Measurements from ENCODE around the gene PNLIPRP1. TPM values are rescaled to one million over a fixed set of nuclear protein-coding genes. Genes with fewer than 3 reads are reported as not detected.

Gene PNLIPRP1
- not detected in 2 replicates for total RNA-seq

- Histone ChIP-seq H3K36me3 (ENCODE audit: control insufficient read depth, insufficient read depth, low read length) (no peaks in the 10 kb centered on the region), H3K27me3 (ENCODE audit: control insufficient read depth, insufficient read depth, low read length) (no peaks in the 10 kb centered on the region), H3K4me3 (ENCODE audit: low read depth, low read length) (no peak within 1 kb of the TSS)
- no peak for TF ChIP-seq CTCF (IDR thresholded peaks at IDR 0.05; ENCODE audit: insufficient read depth, low read length, severe bottlenecking)
- FAIRE-seq (no peak), DNase-seq (ENCODE audit: low read depth) (no peak)
These were observed at the start of gene PNLIPRP1 for GRCh38 chr10:116590590-116591444. Gene PNLIPRP1, plus strand, starts transcription at chr10:116590959. Its CDS starts 171 bp downstream, at chr10:116591130.

GRCh38 chr10:116542007-116542677, 48.6 kb upstream of the PNLIPRP1 start:
- FAIRE-seq, result no peak
- Histone ChIP-seq H3K27me3 (ENCODE audit: control insufficient read depth, insufficient read depth, low read length) (no peaks in the 10 kb centered on the region), H3K36me3 (ENCODE audit: control insufficient read depth, insufficient read depth, low read length) (no peaks in the 10 kb centered on the region), H3K4me3 (ENCODE audit: low read depth, low read length) (no peak overlapping the region)
- no peak for DNase-seq (ENCODE audit: low read depth)
- TF ChIP-seq CTCF (IDR thresholded peaks at IDR 0.05; ENCODE audit: insufficient read depth, low read length, severe bottlenecking), result no peak

- no peak overlapping the region for H3K4me3 ChIP-seq (ENCODE audit: low read depth, low read length)
- no peak for TF ChIP-seq CTCF (IDR thresholded peaks at IDR 0.05; ENCODE audit: insufficient read depth, low read length, severe bottlenecking)
These were observed 45.6 kb upstream of the PNLIPRP1 start for GRCh38 chr10:116545122-116545521.

GRCh38 chr10:116545756-116546155, 45.0 kb upstream of the PNLIPRP1 start, which contains the start of gene PNLIP:
Gene PNLIP, plus strand, starts transcription at chr10:116545931. Its CDS starts 162 bp downstream, at chr10:116546093.
- no peak within 1 kb of the TSS for H3K4me3 ChIP-seq (ENCODE audit: low read depth, low read length)
- TF ChIP-seq CTCF (IDR thresholded peaks at IDR 0.05; ENCODE audit: insufficient read depth, low read length, severe bottlenecking), result no peak
- no peaks in the 10 kb centered on the region for H3K36me3 ChIP-seq (ENCODE audit: control insufficient read depth, insufficient read depth, low read length)
- DNase-seq (ENCODE audit: low read depth) (no peak), FAIRE-seq (no peak)
- no peaks in the 10 kb centered on the region for H3K27me3 ChIP-seq (ENCODE audit: control insufficient read depth, insufficient read depth, low read length)

More at GRCh38 chr10:116545122-116545521, 45.6 kb upstream of the PNLIPRP1 start:
- DNase-seq (ENCODE audit: low read depth) (no peak), FAIRE-seq (no peak)
- Histone ChIP-seq H3K36me3 (ENCODE audit: control insufficient read depth, insufficient read depth, low read length) (no peaks in the 10 kb centered on the region), H3K27me3 (ENCODE audit: control insufficient read depth, insufficient read depth, low read length) (no peaks in the 10 kb centered on the region)

GRCh38 chr10:116548301-116548700, 42.5 kb upstream of the PNLIPRP1 start:
- DNase-seq (ENCODE audit: low read depth) (no peak), FAIRE-seq (no peak)
- Histone ChIP-seq H3K4me3 (ENCODE audit: low read depth, low read length) (no peak overlapping the region), H3K27me3 (ENCODE audit: control insufficient read depth, insufficient read depth, low read length) (no peaks in the 10 kb centered on the region), H3K36me3 (ENCODE audit: control insufficient read depth, insufficient read depth, low read length) (no peaks in the 10 kb centered on the region)
- no peak for TF ChIP-seq CTCF (IDR thresholded peaks at IDR 0.05; ENCODE audit: insufficient read depth, low read length, severe bottlenecking)
